HG03135 (cell line): ENCODE data around the gene TXNDC2.
"Not testable (repeated sequence)": the region's sequence is repeated elsewhere in the genome, so short reads cannot be mapped to it uniquely, and the experiment has no call there.

Experiments used
- ATAC-seq: cut with Tn5 transposase; IDR thresholded peaks from one replicate; pipeline ENCODE4 v1.9.1; 2021; ENCODE audit warnings: mild to moderate bottlenecking, moderate library complexity; ENCODE audit not compliant: unreplicated experiment

The TXNDC2 gene

DNA sequence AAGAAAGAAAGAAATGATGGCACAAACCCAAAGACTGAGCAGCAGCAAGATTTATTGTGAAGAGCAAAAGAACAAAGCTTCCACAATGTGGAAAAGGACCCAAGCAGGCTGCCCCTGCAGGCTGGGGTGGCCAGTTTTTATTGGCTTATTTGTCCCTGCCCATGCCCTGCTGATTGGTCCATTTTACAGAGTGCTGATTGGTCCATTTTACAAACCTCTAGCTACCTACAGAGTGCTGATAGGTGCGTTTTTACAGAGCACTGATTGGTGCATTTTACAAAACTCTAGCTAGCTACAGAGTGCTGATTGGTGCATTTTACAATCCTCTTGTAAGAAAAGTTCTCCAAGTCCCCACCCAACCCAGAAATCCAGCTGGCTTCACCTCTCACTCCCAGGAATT, 26.5 kb downstream of the TXNDC2 start:
- not testable (repeated sequence) for ATAC-seq

DNA sequence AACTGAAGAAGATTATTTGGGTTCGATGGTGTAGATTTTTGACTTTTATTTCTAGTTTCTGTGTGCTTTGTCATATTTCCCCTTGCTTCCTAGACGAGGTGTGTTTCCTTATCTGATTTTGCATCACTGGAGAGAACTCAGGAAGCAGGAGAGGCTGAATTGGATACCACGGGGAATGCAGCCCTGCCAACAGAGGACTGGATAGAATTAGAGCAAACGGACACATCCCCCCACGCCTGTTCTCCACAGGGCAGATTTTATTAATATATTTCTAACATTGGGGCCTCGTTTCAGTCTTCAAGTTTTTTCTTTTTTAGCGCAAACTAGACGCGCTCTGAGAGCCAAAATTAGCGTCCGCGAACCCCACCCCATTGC, 27.4 kb downstream of the TXNDC2 start:
- ATAC-seq: no peak

DNA sequence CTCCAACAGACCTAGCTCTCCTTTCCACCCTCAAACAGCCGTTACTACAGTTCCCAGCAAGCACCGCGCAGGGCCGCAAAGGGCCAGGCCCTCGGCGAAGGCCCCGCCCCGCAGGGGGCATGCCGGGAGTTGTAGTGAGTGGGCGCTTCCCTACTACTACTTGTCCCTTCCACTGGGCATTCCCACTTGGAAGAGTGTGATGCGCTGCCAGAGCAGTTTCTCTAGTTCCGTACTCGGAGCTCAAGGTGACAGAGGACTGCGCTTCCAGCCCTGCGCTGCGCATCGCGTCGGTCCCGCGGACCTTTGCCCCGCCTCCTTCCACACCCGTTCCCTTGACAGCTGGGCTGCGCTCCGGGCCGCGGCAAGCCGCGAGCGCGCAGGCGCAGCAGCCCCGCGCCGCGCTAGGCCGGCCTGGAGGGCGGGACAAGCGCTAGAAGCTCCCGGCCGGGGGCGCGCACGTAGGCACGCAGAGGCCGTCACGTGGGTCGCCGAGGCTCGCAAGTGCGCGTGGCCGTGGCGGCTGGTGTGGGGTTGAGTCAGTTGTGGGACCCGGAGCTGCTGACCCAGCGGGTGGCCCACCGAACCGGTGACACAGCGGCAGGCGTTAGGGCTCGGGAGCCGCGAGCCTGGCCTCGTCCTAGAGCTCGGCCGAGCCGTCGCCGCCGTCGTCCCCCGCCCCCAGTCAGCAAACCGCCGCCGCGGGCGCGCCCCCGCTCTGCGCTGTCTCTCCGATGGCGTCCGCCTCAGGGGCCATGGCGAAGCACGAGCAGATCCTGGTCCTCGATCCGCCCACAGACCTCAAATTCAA, 28.0 kb downstream of the TXNDC2 start, which contains the start of gene VAPA:
VAPA (plus strand) TSS at position 491 of the 808 bp plus-strand sequence; CDS start at position 732, 241 bp downstream.
- peak; percentile 82 for ATAC-seq

DNA sequence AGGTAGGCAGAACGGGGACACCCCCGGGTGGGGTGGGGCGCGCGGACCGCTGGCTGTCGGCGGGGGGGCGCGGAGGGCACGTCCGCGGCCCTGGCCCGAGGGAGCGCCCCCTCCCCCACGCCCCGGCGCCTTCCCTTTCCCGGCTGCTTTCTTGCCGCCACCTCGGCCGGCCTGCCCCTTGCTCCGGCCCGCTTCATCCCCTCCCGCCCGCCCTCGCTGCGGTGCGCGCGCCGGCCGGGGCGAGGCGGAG, 28.5 kb downstream of the TXNDC2 start:
- ATAC-seq: peak; percentile 28

DNA sequence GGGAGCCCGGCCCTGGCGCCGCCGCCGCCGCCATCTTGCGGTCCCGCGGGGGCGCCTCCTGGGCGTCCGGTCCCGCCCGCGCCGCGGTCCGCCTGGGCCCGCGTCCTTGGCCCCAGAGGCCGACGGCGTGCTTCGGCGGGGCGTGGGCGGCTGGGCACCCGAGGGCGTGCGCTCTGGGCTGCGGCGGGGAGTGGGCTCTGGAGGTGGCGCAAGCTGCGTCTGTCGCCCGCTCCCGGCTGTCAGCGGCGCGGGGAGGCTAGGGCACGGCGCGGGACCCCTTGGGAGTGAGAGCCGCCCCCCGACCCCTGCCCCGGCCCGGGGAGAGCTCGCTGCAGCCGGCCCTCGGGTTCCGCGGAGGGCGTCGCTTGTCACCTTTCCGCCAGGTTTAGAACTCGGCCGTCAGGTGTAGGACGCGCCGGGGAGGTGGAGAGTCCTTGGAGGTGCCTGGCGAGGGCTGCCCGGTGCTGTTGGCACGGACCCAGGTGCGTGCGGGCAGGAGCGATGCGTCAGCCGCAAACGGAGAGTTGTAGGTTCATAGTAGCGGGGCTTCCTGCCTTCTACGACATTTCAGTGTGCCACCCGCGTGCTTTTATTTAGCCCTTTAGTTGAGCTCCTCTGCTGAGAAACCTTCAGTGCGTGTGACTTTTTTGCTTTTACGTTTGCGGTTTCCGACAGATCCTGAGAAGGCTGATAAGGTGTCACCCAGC, 29.0 kb downstream of the TXNDC2 start:
- peak; percentile 27 for ATAC-seq

DNA sequence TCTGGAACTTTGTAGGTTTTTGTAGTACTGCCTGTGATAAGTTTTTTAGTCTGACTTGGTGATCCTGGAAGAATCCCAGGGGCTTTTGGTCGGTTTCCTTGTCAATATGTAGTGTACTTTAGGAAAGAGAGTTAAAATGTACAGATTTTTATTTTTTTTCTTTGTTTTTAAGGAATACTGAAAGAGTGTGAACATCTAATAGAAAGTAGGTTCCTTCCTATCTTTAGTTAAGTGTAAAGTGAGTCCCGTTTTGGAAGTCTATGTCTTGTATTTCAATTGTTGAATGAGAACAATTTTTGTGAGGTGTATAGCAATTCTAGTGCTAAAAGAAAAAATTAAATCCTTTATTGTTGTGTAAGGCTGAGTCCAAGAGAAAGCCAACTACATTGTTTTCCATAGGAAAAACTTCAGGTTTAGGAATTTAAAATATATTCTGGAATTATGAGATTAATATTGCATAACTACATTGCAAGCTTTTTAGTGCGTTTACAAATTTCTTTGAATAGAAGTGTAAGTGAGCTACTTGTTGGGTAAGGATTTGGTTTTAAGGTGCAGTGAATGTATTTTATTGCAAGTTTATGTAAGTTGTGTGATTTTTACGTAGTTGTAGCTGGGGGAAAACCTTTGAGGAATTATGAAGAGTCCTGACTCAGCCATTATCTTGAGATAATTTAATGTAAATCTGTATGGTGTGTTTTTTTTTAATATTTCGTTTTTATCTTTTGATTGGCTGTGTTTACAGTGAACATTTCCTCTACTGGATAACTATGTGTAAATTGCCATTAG, 29.7 kb downstream of the TXNDC2 start:
- no peak for ATAC-seq

DNA sequence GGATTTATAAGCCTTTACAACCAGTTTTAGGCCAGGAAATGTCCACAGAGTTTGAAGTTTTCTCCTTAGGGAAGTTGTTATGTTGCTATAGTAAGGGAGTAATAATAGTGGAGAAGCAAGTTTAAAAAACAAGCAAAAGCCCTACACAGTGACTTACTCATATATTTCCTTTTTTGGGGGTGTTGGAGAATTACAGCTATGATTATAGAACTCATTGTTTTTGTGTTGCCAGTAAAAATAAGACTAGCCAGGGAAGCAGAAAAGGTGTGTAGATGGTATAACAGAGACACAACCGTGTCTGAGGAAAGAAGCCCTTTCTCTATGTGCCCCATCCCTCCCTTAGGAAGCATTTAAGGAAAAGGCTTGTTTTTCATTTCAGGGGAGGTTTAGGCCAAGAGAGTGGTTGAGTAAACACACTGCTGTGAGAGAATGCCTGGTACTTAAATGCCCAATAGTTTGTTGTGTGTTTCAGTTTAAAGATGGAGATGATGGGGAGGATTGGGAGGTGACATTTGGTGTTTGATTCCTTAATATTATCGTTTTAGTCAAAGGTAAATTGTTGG, 30.4 kb downstream of the TXNDC2 start:
- no peak for ATAC-seq

DNA sequence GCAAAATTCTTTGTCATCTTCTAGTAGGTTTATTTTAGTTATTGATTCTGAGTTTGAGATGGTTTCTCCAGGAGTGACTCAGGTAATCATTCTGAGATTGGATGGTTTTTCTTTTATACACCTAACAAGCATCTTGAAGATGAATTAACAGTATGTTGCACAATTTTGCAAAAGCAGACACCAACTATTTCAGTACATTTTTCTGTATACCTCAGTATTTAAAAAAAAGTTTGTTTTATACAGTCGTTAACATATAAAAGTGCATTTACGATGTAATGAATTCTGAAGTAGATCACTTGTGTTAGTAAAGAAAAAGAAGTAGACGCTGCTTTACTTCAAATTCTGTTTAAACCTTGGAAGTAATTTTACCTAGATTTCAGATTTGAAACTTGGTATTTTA, 31.0 kb downstream of the TXNDC2 start:
- ATAC-seq: no peak

DNA sequence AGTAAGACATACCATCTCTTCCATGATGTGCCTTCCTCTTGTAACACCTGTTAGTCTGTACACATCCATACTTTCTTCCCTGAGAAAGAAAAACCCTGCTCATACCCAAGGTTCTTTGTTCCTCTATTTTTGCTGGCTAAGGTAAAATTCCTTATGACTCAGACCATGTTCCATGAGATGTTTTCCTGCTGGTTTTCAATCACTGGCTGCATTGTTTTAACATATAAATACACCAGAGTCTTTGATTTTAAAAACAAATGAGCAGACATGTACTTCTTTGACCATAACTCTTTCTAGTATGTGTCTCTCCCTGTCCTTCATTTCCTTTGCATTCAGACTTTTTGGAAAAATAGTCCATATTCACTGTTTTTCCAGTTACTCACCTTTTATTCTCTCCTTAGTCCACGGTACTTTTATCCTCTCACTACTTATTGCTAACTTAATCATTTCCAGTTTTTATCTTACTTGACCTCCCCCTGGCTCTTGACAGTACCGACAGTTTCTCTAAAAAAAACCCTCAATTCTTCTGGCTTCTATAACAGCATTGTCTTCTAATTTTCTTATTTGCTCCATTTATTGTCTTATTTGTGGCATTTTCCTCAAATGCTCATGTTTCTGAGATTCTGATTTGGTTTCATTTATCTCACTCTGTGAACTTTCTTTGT, 32.4 kb downstream of the TXNDC2 start:
- ATAC-seq: no peak

DNA sequence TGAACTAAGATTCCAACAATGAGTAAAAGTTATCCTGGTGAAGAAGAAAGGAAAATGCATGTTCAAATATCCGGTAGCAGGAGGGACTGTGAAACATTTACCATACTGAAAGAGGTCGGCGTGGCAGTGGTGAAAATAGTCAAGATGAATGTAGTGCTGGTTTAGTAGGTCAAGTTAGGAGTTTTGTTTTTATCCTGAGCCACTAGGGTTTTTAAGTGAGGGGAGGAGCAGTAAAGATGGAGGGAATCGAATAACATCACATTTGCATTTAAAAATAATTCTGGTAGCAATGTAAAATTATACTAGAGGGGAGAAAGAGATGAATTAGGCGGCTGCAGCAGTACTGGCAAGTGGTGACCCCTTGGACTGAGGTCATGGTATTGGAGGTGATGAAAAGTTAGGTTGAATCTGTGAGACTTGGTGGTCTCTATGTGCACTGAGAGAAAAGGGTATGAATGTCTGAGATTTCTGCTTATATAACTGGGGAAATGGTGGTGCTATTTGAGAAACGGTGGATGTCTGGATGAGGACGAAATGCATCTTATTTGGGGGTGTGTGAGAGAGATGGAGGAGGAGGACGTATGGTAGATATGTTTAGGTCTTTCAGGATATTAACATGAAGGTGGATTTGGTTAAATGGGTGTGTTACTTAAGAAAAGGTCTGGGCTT, 33.9 kb downstream of the TXNDC2 start:
- ATAC-seq: no peak

DNA sequence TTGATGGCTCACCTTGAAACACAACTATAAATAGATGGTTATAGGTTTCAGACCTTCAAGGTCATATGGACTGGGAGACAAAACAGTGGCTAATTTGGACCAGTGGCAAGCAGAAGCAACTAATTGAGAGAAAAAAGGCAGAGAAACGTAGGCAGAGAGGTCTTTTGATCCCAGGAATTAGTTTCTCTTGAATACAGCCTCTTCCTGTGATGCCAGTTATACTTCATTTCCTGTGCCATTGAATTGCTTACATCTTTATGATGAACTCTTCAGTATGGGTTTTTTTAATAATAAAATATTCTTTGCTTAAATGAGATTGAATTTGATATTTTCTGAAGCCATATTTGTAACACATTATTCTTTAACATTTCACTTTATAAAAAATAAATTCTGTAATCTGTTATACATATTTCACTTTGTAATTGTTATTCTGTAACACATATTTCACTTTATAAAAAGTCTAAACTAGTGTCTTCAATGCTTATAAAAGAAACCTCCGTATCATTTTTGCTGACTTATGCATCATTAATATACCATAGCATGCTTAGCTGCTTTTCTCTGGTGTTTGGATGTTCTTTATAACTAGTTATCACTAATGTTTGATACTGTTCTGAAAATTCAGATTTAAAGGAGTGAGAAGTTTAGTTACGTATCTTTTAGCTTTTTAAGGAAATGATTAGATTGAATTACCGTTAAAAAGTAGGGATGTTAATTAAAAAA, 37.0 kb downstream of the TXNDC2 start:
- ATAC-seq: no peak

DNA sequence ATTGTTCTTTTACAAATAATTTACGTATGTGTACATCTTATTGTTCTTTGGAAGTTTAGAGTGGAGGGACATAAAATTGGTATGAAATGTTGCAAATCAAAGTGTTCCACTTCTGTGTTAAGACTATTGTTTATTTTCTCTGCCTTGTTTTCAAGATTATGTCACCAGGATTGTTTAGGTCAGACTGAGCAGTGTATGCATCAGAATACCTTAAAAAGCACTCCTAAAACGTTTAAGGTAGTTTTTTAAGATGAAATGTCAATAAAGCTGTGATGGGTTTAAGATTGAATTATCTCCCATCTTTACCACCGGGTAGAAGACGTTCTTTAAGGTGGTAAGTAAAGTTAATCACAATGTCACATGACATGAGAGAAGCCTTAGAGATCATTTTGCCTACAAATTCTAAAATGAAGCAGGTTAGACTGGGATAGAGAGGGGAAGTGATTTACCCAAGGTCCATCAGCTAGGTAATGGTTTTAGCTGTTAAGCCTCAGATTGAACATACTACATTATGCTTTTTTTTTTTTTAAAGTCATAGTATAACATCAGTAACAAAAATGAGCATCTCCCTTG, 38.7 kb downstream of the TXNDC2 start:
- no peak for ATAC-seq

DNA sequence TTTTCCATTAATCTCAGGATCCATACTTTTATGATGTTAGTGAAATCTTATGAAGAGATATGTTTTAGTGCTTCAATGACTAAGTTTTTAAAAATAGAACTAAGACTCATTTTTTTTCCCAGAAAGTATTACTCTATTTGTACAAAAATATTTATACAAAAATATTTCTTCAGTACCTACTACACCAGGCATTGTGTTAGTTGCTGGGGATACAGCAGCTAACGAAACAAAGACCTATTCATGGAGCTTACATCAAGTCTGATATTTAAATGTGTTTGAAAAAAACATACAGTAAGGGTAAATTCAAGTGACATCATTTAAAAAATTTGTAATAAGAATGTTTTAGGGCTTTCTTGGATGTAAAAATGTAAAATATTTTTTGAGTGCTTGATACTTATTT, 39.6 kb downstream of the TXNDC2 start:
- ATAC-seq: no peak

DNA sequence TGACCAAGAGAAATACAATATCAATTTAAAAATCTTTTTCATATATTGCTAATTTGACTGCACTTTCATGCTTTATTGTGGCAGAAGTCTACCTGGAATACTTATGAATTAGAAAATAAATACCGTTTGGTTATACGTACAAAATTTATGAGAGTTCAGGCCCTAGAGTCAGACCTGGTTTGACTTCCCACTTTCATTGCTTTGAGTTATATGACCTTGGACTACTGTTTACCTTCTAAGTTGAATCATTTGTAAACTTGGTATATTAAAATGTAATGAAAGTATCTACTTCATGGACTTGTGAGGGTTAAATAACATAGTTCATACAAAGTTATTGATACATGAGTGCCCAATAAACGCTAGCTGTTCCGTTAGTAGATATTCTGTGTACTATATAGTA, 40.0 kb downstream of the TXNDC2 start:
- ATAC-seq: no peak

DNA sequence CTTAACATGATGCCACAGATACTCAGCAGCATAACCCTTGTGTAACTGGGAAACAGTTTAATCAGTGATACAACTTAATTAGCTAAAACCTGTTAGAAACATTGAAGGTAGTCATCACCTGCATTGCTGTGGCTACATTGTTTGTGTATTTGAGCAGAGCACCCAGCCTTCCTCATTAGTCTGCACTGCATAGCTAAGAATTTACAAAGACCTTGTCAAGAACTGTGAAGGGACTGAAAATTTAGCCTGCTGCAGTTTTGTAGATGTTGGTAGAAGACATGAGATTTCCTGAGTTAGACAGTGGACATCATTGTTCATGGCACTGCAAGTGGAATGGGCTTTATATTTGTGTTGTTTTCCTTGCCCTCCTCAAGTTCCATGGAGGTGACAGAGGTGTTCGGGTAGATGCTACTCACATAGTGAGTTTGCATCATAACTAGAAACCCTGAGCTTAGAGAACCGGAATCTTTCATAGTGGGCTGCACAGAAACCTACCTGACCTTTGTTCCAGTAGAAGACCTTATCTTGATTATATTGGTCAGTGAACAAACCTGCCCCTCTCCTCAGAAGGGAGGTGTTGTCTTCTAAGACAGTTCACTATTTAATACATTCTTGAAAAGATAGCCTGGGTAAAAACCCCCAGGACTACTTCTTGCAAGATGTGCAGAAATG, 40.6 kb downstream of the TXNDC2 start:
- ATAC-seq: no peak

DNA sequence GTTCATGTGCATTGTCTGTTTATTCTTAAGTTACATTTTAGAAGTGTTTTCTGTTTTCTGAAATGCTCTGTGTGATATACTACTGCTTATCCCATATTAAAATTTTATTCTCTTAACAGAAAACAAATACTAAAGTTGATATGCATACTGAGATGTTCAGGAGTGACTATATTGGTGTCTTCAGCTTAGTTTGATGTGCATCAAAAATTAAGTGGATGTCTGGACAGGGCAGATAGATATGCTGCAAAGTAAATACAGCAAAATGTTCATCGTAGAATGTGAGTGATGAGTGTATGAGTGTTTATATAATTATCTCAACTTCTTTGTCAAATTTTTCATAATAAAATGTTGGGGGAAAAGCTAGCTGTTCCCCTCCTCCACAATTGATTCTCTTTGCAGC, 41.2 kb downstream of the TXNDC2 start:
- no peak for ATAC-seq

DNA sequence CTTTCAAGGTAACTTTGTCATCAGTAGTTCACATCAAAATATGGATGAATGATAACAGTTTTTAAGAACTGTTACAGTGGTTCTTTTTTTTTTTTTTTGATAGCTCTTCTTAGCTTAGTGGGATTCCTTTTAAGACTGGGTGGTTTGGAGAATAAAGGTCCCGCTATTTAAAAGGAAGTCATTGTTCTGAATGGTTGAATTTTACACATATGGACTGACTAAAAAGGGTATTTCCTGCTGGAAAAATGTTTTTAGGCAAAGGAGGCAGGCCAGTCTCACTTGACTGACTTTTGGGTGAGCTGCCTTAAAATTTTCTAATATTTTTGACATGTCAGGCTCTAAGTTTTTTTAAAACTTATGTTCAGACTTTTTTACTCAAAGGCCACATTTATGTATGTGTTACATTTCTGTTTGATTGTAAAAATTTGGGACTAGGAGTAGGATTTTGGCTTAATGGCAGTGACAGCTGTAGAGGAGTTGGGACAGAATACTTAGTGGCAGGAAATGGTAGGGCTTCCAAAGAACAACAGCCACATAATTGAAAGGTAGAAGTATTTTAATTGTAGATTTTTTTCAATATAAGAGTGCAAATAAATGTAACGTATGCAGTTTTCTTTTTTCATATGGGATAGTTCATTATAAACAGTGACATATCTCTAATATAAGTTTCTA, 41.8 kb downstream of the TXNDC2 start:
- no peak for ATAC-seq

DNA sequence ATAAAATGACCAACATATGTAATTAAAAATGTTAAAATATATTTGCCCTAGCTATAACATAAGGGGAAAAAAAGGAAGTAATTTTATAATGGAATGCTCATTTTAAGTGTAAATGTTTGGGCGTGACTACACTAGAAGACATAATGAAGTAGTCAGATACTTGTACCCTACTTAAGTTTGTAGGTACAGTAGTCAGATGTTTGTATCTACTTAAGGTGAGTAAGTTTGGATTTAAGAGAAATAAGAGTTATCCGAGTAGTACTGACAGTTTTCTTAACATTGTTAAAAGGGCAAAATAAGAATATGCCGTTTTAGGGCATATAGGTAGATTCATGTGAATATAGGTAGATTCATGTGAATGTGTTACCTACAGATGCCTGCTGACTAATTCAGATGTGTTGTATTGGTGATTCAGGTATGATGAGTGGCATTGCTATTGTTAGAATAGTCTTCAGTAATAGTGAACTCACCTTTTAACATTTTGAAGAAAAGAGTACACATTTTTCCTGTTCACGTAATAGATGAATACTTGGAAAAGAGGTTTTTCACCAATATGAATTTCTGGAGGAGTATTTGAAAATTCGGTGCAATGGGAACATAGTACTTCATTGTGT, 43.0 kb downstream of the TXNDC2 start:
- no peak for ATAC-seq
